Stimulated activated CD4-positive, alpha-beta T cell treated with anti-CD3 and anti-CD28 coated beads, Interleukin-1b, Interleukin-23, amount 100 ng/mL, for 48 hours (primary cell): ENCODE results near the gene CACNA1I.
"Not testable (repeated sequence)": the region's sequence is repeated elsewhere in the genome, so short reads cannot be mapped to it uniquely, and the experiment has no call there.

Source experiments
- DNase-seq: peaks from one replicate; pipeline ENCODE4 v3.0.0-alpha.2; 2020

Gene CACNA1I

DNA sequence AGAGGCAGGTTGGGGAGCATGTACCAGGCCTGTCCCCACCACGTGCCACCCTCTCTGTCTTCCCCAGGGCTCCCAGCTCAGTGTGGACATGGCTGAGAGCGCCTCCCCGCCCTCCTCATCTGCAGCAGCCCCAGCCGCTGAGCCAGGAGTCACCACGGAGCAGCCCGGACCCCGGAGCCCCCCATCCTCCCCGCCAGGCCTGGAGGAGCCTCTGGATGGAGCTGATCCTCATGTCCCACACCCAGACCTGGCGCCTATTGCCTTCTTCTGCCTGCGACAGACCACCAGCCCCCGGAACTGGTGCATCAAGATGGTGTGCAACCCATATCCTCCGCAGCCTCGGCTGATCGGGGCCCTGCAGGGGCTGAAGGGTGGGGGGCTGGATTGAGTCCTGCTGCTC is at the start of gene CACNA1I:
TSS of gene CACNA1I (plus strand) at position 89 of the 400 bp plus-strand sequence. CDS start at position 89, 0 bp downstream.
- DNase-seq: no peak

DNA sequence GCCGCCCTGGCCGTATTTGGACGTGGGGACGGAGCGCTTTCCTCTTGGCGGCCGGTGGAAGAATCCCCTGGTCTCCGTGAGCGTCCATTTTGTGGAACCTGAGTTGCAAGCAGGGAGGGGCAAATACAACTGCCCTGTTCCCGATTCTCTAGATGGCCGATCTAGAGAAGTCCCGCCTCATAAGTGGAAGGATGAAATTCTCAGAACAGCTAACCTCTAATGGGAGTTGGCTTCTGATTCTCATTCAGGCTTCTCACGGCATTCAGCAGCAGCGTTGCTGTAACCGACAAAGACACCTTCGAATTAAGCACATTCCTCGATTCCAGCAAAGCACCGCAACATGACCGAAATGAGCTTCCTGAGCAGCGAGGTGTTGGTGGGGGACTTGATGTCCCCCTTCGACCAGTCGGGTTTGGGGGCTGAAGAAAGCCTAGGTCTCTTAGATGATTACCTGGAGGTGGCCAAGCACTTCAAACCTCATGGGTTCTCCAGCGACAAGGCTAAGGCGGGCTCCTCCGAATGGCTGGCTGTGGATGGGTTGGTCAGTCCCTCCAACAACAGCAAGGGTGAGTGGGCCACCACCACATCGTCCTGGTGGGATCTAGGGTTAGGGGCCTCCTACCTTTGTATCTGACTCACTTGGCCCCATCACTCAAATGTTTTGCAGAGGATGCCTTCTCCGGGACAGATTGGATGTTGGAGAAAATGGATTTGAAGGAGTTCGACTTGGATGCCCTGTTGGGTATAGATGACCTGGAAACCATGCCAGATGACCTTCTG is 49.3 kb upstream of the CACNA1I start:
- DNase-seq: not testable (repeated sequence)

- DNase-seq: not testable (repeated sequence)
Measured at GRCh38 chr22:39522091-39522490, 48.5 kb upstream of the CACNA1I start.

- DNase-seq: peak; percentile 52
Measured at GRCh38 chr22:39522567-39523300, 47.8 kb upstream of the CACNA1I start.

GRCh38 chr22:39524089-39524752 is 46.3 kb upstream of the CACNA1I start:
- DNase-seq: no peak

DNA sequence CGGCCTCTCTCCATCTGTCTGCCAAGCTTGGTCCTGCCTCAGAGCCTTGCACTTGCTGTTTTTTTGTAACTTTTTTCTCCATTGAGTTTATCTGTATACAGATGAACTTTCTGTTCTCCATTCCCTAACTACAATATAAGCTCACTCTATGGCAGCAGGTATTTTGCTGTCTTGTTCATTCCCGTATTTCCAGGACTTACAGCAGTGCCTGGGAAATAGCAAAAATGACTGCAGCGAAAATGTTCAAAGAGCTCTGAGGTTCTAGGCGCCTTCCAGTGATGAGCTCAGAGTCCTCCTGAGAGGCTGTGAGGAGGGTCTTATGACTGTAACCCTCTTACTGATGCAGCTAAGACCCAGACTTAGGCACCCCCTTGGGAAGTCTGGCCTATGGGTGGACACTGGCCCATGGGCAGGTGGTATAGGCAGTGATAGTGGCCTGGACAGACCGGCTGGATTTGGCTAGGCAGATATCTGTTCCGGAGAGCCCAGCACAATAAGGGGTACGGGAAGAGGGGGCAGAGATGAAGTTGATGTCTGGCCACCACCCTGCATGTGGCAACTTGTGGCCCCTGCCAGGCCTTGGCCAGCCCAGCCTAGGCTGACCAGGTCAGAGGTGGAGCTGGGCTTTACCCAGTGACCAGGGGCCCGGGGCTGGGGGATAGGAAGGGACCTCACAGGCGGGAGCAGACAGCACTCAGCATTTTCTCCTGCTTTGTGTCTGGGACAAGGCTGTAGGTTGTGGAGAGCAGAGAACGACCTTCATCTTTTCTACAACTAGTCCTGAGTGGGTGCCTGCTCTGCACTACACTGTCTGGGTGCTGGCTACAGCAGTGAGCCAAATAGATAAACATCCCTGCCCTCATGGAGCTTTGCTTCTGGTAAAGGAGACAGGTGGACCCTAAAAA is 45.5 kb upstream of the CACNA1I start:
- DNase-seq: no peak

GRCh38 chr22:39525658-39525975 is 44.9 kb upstream of the CACNA1I start:
- no peak for DNase-seq

DNA sequence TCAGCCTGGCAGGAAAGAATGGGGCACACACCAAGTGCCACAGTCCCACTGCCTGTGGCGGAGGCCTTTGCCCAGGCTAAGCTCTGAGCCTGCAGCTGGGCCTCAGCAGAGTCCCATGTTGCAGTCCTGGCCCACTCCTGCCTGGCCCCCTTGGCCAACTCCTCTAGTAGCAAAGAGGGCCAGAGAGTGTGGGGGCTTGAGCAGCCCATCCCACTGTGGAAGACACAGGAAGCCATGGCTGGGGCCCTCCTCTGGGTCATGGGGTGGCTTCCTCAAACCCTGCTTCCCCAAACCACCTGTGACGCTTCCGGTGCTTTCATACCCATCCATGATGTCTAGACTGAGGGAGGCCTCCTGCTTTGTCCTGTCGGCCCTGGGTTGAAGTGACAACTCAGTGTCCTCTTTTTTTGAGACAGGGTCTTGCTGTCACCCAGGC is 43.8 kb upstream of the CACNA1I start:
- no peak for DNase-seq

- DNase-seq: no peak
Measured at GRCh38 chr22:39527481-39527961, 43.0 kb upstream of the CACNA1I start.

GRCh38 chr22:39528080-39528661 is 42.4 kb upstream of the CACNA1I start:
- no peak for DNase-seq

DNA sequence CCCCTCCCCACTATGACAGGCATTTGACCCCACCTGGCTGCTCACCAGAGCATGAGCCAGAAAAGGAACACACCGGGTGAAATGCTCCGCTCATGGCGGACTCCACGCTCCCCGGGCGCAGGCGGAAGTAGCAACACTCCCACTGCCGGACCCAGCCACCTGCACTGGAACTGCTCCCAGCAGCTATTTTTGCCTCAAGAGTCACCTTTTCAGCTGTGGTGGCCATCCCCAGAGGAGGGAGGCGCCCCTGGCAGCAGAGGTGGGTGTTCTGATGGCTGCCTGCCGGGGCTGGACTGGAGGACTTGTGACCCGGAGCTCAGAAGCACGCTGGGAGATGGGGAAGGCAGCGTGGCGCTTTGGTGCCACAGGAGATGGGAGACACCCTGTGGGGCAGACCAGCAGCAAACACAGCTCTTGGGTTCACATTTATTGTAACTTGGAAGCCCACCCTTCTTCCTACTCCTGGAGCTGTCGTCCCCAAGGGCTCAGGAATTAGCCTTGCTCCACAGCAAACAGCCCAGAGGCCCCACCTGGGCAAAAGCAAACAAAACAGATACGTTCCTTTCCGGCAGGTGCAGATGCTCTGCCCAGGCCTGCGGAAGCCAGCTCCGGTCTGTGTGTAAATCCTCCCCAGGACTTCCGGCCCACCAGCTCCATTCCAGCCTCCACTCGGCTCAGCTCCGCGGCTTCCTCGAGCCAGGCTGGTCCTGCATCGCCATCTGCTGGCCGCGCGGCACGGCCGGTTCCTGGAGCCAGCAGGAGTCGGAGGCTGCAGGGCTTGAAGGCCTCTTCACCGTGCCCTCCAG is 41.7 kb upstream of the CACNA1I start:
- DNase-seq: peak; percentile 92

DNA sequence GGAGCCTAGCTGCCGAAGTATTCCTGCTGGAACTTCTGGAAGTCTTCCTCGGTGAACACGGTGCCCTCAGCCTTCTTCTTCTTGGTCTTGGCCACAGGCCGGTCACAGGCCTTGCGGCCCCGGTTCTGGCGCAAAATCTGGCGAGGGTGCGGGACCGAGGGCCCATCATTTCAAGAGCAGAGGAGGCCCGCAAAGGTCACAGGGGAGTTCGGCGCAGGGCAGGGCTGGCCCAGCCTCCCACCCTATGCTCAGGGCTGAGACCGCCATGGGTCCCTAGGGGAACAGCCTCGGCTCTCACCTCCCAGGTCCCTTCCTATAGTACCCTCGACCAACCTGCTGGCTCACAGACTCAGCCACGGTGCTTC is 41.1 kb upstream of the CACNA1I start:
- DNase-seq: no peak

- no peak for DNase-seq
Measured at GRCh38 chr22:39530116-39530515, 40.4 kb upstream of the CACNA1I start.

DNA sequence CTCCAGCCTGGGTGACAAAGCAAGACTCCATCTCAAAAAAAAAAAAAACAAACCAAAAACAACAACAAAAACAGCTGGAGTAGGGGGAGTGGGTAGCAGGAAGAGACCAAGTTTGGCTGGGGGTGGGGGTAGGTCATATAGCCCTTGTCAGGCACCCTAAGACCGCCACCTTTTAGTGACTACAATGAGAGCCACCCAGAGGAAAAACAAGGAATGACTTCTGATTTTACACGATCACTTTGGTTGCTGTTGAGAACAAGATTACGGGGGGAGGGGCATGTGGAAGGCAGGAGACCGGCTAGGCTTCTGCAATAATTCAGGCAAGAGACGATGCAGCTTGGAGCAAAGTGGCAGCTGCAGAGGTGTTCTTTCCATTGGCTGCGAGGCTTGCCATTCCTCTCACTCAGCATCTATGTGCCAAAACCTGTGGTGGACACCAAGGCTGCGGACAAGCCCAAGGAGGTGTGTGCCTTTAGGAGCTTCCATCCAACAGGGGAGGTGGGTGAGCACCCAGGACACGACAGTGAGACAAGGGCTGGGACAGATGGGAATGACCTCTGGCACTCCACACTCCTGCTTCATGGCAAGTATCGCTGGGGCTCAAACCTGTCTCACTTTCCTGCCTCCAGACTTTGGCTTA is 39.7 kb upstream of the CACNA1I start:
- no peak for DNase-seq

GRCh38 chr22:39532215-39533073 is 38.1 kb upstream of the CACNA1I start, which contains the start of gene RPS19BP1:
Gene RPS19BP1 (minus strand): TSS chr22:39532748. CDS start chr22:39532738, 10 bp downstream.
- DNase-seq: peak; percentile 99

- DNase-seq: no peak
Measured at GRCh38 chr22:39534092-39534506, 36.5 kb upstream of the CACNA1I start.

GRCh38 chr22:39534591-39535356 is 35.8 kb upstream of the CACNA1I start:
- peak; percentile 78 for DNase-seq

GRCh38 chr22:39535357-39535725 is 35.2 kb upstream of the CACNA1I start:
- no peak for DNase-seq
